Measurements from ENCODE around the gene COPZ1.
"Not testable (repeated sequence)": the region's sequence is repeated elsewhere in the genome, so short reads cannot be mapped to it uniquely, and the experiment has no call there.

Gene COPZ1

GRCh38 chr12:54331461-54331860 lies 6.5 kb downstream of the COPZ1 start:
- DNase-seq (ENCODE audit: low read depth, low spot score): no peak

- DNase-seq (ENCODE audit: low read depth, low spot score): no peak
These were observed 8.6 kb downstream of the COPZ1 start for GRCh38 chr12:54333420-54334034.

- no peak for DNase-seq (ENCODE audit: low read depth, low spot score)
These were observed 12.4 kb downstream of the COPZ1 start for GRCh38 chr12:54337280-54337842.

GRCh38 chr12:54337854-54338650 lies 13.1 kb downstream of the COPZ1 start:
- no peak for DNase-seq (ENCODE audit: low read depth, low spot score)

- no peak for DNase-seq (ENCODE audit: low read depth, low spot score)
These were observed 13.9 kb downstream of the COPZ1 start for GRCh38 chr12:54338698-54339296.

GRCh38 chr12:54340846-54341245 lies 15.9 kb downstream of the COPZ1 start:
- DNase-seq (ENCODE audit: low read depth, low spot score): no peak

GRCh38 chr12:54341378-54342300 lies 16.7 kb downstream of the COPZ1 start:
- DNase-seq (ENCODE audit: low read depth, low spot score): no peak

- no peak for DNase-seq (ENCODE audit: low read depth, low spot score)
These were observed 24.1 kb downstream of the COPZ1 start for GRCh38 chr12:54349036-54349435.

- DNase-seq (ENCODE audit: low read depth, low spot score): no peak
These were observed 24.7 kb downstream of the COPZ1 start for GRCh38 chr12:54349679-54350078.

GRCh38 chr12:54350743-54351142 lies 25.8 kb downstream of the COPZ1 start:
- DNase-seq (ENCODE audit: low read depth, low spot score): no peak

GRCh38 chr12:54351341-54351740 lies 26.4 kb downstream of the COPZ1 start:
- DNase-seq (ENCODE audit: low read depth, low spot score): no peak

- DNase-seq (ENCODE audit: low read depth, low spot score): no peak
These were observed 27.1 kb downstream of the COPZ1 start for GRCh38 chr12:54352022-54352531.

- no peak for DNase-seq (ENCODE audit: low read depth, low spot score)
These were observed 28.3 kb downstream of the COPZ1 start for GRCh38 chr12:54352891-54353874.

- DNase-seq (ENCODE audit: low read depth, low spot score): not testable (repeated sequence)
These were observed 29.3 kb downstream of the COPZ1 start for GRCh38 chr12:54354271-54354670.

- DNase-seq (ENCODE audit: low read depth, low spot score): no peak
These were observed 30.3 kb downstream of the COPZ1 start for GRCh38 chr12:54355104-54355815.

GRCh38 chr12:54356228-54356627 lies 31.3 kb downstream of the COPZ1 start:
- DNase-seq (ENCODE audit: low read depth, low spot score): no peak

- DNase-seq (ENCODE audit: low read depth, low spot score): no peak
These were observed 32.0 kb downstream of the COPZ1 start for GRCh38 chr12:54356951-54357356.

- DNase-seq (ENCODE audit: low read depth, low spot score): no peak
These were observed 32.7 kb downstream of the COPZ1 start for GRCh38 chr12:54357506-54358190.

All from smooth muscle cell of the brain vasculature (primary cell).